ENCODE data around the gene ECHDC3. TPM values are rescaled to one million over a fixed set of nuclear protein-coding genes. Genes with fewer than 3 reads are reported as not detected.

ECHDC3 gene
- polyA plus RNA-seq, 1 of the 3 experiments (the other 2 are of a cell fraction) = 13.5 TPM

DNA sequence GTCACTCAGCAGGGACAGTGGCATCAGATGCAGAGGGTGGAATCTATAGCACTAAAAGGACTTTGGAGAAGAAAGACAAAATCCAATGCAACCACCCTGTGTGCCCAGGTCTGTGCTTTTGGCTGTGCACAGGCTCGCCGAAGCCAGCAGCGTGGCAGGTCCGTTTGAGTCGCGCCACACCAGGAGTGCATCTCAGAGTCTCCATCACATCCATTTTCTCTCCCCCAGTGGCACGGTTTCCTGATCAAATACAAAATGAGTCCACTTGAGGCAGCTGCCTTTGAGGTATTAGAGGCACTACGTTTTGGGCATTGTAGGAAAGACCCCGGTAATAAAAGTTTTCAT lies 57.5 kb downstream of the ECHDC3 start:
- Histone ChIP-seq H3K4me2 (no peak overlapping the region), H3F3A (replicated peaks; ENCODE audit: insufficient read depth) (no peaks in the 10 kb centered on the region), H3K4me3 (ENCODE audit: low read depth in 2 of 2, low read length in 1 of 2) (no peak overlapping the region), H3K36me3 (replicated peaks in 1 of 2; ENCODE audit: control insufficient read depth in 1 of 2, insufficient read depth in 2 of 2, low read length in 1 of 2) (no peaks in the 10 kb centered on the region), H3K9me2 (no peaks in the 10 kb centered on the region), H3K9ac (no peak overlapping the region), H2AFZ (ENCODE audit: low read depth) (no peak overlapping the region), H3K9me3 (no peaks in the 10 kb centered on the region), H3K27me3 (ENCODE audit: insufficient read depth) (no peaks in the 10 kb centered on the region), H3K4me1 (ENCODE audit: control insufficient read depth in 1 of 2, insufficient read depth in 2 of 2, low read depth in 1 of 2, low read length in 1 of 2) (peaks cover 4 to 8% of the 10 kb centered on the region in 2 experiments; a peak in 2 of 4 replicates), H3K79me2 (ENCODE audit: insufficient read depth) (no peaks in the 10 kb centered on the region), H4K20me1 (ENCODE audit: insufficient read depth) (no peaks in the 10 kb centered on the region), H3K27ac (ENCODE audit: low read depth in 2 of 2, low read length in 1 of 2) (no peak overlapping the region)
- no peak for DNase-seq
- ChIA-PET POLR2A (no interaction called here), CTCF (interaction anchor here (1.9 to 8.8 kb wide), 3 partner anchors 17 to 187 kb away, joined by 7 to 48 read pairs (median 17); no protein-coding TSS in a partner anchor)
- TF ChIP-seq, protein P1, sequence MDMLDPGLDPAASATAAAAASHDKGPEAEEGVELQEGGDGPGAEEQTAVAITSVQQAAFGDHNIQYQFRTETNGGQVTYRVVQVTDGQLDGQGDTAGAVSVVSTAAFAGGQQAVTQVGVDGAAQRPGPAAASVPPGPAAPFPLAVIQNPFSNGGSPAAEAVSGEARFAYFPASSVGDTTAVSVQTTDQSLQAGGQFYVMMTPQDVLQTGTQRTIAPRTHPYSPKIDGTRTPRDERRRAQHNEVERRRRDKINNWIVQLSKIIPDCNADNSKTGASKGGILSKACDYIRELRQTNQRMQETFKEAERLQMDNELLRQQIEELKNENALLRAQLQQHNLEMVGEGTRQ (IDR thresholded peaks at IDR 0.05; ENCODE audit: borderline replicate concordance, low read depth, low read length) = no peak
- no peak for TF ChIP-seq NFIC (IDR thresholded peaks at IDR 0.05; ENCODE audit: borderline replicate concordance)
- TF ChIP-seq MXI1 (IDR thresholded peaks at IDR 0.05; ENCODE audit: low read depth, low read length) = no peak
- no peak for TF ChIP-seq ELF1 (IDR thresholded peaks at IDR 0.05)
- TF ChIP-seq TEAD4 (IDR thresholded peaks at IDR 0.05; ENCODE audit: borderline replicate concordance, insufficient read depth) = no peak
- TF ChIP-seq EZH2phosphoT487 (IDR thresholded peaks at IDR 0.05; ENCODE audit: borderline replicate concordance, low read depth) = no peak
- TF ChIP-seq, protein P2, sequence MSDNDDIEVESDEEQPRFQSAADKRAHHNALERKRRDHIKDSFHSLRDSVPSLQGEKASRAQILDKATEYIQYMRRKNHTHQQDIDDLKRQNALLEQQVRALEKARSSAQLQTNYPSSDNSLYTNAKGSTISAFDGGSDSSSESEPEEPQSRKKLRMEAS (IDR thresholded peaks at IDR 0.05; ENCODE audit: low read depth) = no peak
- WGBS (ENCODE audit: low lambda C conversion rate) = 91% methylated on average over 9 of the region's 9 CpGs

DNA sequence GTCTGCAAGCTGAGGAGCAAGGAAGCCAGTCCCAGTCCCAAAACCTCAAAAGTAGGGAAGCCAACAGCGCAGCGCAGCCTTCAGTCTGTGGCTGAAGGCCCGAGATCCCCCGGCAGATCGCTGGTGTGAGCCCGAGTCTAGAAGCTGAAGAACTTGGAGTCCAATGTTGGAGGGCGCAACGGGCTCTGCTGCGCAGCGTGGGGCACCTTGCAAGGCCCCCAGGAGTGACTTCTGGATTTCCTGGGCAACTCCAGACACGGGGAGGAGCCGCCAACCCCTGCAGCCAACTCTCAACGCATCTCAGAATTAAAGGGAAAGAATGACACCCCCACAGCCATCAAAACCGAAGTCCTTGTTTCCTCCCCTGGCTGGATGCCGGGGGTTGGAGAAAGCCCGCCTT lies 62.2 kb downstream of the ECHDC3 start:
- Histone ChIP-seq H3K79me2 (ENCODE audit: insufficient read depth) (no peaks in the 10 kb centered on the region), H3K9me3 (no peaks in the 10 kb centered on the region), H3K27ac (ENCODE audit: low read depth in 2 of 2, low read length in 1 of 2) (no peak overlapping the region), H3K9me2 (no peaks in the 10 kb centered on the region), H2AFZ (ENCODE audit: low read depth) (no peak overlapping the region), H3K27me3 (ENCODE audit: insufficient read depth) (no peaks in the 10 kb centered on the region), H3K4me2 (no peak overlapping the region), H4K20me1 (ENCODE audit: insufficient read depth) (no peaks in the 10 kb centered on the region), H3K4me1 (ENCODE audit: control insufficient read depth in 1 of 2, insufficient read depth in 2 of 2, low read depth in 1 of 2, low read length in 1 of 2) (peaks cover 4% of the 10 kb centered on the region in 2 experiments; a peak in 2 of 4 replicates), H3K4me3 (ENCODE audit: low read depth in 2 of 2, low read length in 1 of 2) (no peak overlapping the region), H3F3A (replicated peaks; ENCODE audit: insufficient read depth) (no peaks in the 10 kb centered on the region), H3K36me3 (replicated peaks in 1 of 2; ENCODE audit: control insufficient read depth in 1 of 2, insufficient read depth in 2 of 2, low read length in 1 of 2) (no peaks in the 10 kb centered on the region), H3K9ac (no peak overlapping the region)
- POLR2A ChIA-PET = no interaction called here
- CTCF ChIA-PET = interaction anchor here (1.9 to 8.8 kb wide), 2 partner anchors 15 to 22 kb away, joined by 10 to 48 read pairs; no protein-coding TSS in a partner anchor
- TF ChIP-seq CHD2 (IDR thresholded peaks at IDR 0.05; ENCODE audit: low read length, partially characterized antibody) (no peak), MEF2A (IDR thresholded peaks at IDR 0.05; ENCODE audit: borderline replicate concordance, low read depth) (no peak), FOSL2 (IDR thresholded peaks at IDR 0.05; ENCODE audit: borderline replicate concordance, low read depth) (no peak), FOXJ3 (CRISPR knock-in tag; IDR thresholded peaks at IDR 0.05) (no peak), SIN3A (IDR thresholded peaks at IDR 0.05; ENCODE audit: borderline replicate concordance, low read depth, low read length) (no peak), FOXM1 (IDR thresholded peaks at IDR 0.05; ENCODE audit: low read depth) (no peak), RCOR1 (IDR thresholded peaks at IDR 0.05; ENCODE audit: low read length) (no peak), SMC3 (IDR thresholded peaks at IDR 0.05; ENCODE audit: low read depth, low read length) (no peak), JUND (IDR thresholded peaks at IDR 0.05) (no peak)
- TF ChIP-seq, protein P3, sequence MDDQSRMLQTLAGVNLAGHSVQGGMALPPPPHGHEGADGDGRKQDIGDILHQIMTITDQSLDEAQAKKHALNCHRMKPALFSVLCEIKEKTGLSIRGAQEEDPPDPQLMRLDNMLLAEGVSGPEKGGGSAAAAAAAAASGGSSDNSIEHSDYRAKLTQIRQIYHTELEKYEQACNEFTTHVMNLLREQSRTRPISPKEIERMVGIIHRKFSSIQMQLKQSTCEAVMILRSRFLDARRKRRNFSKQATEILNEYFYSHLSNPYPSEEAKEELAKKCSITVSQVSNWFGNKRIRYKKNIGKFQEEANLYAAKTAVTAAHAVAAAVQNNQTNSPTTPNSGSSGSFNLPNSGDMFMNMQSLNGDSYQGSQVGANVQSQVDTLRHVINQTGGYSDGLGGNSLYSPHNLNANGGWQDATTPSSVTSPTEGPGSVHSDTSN (IDR thresholded peaks at IDR 0.05) = no peak
- TF ChIP-seq, protein P4, sequence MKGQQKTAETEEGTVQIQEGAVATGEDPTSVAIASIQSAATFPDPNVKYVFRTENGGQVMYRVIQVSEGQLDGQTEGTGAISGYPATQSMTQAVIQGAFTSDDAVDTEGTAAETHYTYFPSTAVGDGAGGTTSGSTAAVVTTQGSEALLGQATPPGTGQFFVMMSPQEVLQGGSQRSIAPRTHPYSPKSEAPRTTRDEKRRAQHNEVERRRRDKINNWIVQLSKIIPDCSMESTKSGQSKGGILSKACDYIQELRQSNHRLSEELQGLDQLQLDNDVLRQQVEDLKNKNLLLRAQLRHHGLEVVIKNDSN (IDR thresholded peaks at IDR 0.05; ENCODE audit: borderline replicate concordance, low read depth) = no peak
- TF ChIP-seq, protein P5, sequence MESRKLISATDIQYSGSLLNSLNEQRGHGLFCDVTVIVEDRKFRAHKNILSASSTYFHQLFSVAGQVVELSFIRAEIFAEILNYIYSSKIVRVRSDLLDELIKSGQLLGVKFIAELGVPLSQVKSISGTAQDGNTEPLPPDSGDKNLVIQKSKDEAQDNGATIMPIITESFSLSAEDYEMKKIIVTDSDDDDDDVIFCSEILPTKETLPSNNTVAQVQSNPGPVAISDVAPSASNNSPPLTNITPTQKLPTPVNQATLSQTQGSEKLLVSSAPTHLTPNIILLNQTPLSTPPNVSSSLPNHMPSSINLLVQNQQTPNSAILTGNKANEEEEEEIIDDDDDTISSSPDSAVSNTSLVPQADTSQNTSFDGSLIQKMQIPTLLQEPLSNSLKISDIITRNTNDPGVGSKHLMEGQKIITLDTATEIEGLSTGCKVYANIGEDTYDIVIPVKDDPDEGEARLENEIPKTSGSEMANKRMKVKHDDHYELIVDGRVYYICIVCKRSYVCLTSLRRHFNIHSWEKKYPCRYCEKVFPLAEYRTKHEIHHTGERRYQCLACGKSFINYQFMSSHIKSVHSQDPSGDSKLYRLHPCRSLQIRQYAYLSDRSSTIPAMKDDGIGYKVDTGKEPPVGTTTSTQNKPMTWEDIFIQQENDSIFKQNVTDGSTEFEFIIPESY (IDR thresholded peaks at IDR 0.05; ENCODE audit: borderline replicate concordance, low read depth) = no peak
- TF ChIP-seq, protein P6, sequence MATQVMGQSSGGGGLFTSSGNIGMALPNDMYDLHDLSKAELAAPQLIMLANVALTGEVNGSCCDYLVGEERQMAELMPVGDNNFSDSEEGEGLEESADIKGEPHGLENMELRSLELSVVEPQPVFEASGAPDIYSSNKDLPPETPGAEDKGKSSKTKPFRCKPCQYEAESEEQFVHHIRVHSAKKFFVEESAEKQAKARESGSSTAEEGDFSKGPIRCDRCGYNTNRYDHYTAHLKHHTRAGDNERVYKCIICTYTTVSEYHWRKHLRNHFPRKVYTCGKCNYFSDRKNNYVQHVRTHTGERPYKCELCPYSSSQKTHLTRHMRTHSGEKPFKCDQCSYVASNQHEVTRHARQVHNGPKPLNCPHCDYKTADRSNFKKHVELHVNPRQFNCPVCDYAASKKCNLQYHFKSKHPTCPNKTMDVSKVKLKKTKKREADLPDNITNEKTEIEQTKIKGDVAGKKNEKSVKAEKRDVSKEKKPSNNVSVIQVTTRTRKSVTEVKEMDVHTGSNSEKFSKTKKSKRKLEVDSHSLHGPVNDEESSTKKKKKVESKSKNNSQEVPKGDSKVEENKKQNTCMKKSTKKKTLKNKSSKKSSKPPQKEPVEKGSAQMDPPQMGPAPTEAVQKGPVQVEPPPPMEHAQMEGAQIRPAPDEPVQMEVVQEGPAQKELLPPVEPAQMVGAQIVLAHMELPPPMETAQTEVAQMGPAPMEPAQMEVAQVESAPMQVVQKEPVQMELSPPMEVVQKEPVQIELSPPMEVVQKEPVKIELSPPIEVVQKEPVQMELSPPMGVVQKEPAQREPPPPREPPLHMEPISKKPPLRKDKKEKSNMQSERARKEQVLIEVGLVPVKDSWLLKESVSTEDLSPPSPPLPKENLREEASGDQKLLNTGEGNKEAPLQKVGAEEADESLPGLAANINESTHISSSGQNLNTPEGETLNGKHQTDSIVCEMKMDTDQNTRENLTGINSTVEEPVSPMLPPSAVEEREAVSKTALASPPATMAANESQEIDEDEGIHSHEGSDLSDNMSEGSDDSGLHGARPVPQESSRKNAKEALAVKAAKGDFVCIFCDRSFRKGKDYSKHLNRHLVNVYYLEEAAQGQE (IDR thresholded peaks at IDR 0.05; ENCODE audit: low read depth, low read length) = no peak
- no peak for DNase-seq
- WGBS (ENCODE audit: low lambda C conversion rate) = 70% methylated on average over 6 of the region's 16 CpGs

Data from SK-N-SH (cell line).